OCI-LY7 (cell line): Measurements from ENCODE around the gene NSMCE1. TPM values are rescaled to one million over a fixed set of nuclear protein-coding genes. Genes with fewer than 3 reads are reported as not detected.

ENCODE experiments used
- BruUV-seq: library from RNA; stranded (reverse); fragments of 400-500 nt; replicated peaks from 2 replicates; lab custom pipeline; 2021; lab: Mats Ljungman, UMichigan
- CTCF ChIA-PET: fragments of 300-600 bp; sonication (Branson Sonifier 250); formaldehyde crosslinking; loops from one replicate; lab custom pipeline; 2022; ENCODE audit warnings: antibody characterized with exemption; ENCODE audit not compliant: unreplicated experiment; lab: Charles Lee
- POLR2A ChIA-PET: fragments of 300-600 bp; sonication (Branson Sonifier 250); formaldehyde crosslinking; loops from one replicate; lab custom pipeline; 2022; ENCODE audit warnings: antibody characterized with exemption; lab: Charles Lee
- DNase-seq: peaks from one replicate; pipeline ENCODE4 v3.0.0-alpha.2; 2015; ENCODE audit warnings: low spot score
- H2AFZ ChIP-seq: fragments of 200-600 bp; sonication (generic), shearing (Covaris generic); 2 replicates; pipeline ENCODE4 v1.6.1; 2014; ENCODE audit warnings: mild to moderate bottlenecking, antibody characterized with exemption, low read length, moderate library complexity
- H3K27ac ChIP-seq: fragments of 200-600 bp; sonication (generic); 2 replicates; pipeline ENCODE4 v1.5.1; 2014; ENCODE audit warnings: mixed run types, low read depth, mild to moderate bottlenecking, moderate library complexity, low read length, inconsistent platforms; ENCODE audit not compliant: poor library complexity, severe bottlenecking
- H3K36me3 ChIP-seq: fragments of 200-600 bp; sonication (generic); 2 replicates; pipeline ENCODE4 v1.6.1; 2014; ENCODE audit warnings: mild to moderate bottlenecking, antibody characterized with exemption, low read length, moderate library complexity, mixed read lengths; ENCODE audit not compliant: insufficient read depth
- H3K4me1 ChIP-seq: fragments of 200-600 bp; sonication (generic); 2 replicates; pipeline ENCODE4 v1.5.1; 2014; ENCODE audit warnings: mild to moderate bottlenecking, low read length; ENCODE audit not compliant: insufficient read depth, poor library complexity, severe bottlenecking
- H3K4me2 ChIP-seq: fragments of 200-600 bp; sonication (generic); 2 replicates; pipeline ENCODE4 v1.6.1; 2014; ENCODE audit warnings: mild to moderate bottlenecking, low read length
- H3K4me3 ChIP-seq: fragments of 200-600 bp; sonication (generic); 2 replicates; pipeline ENCODE4 v1.5.1; 2014; ENCODE audit warnings: mild to moderate bottlenecking, low read depth, low read length; ENCODE audit not compliant: poor library complexity, severe bottlenecking
- H3K79me2 ChIP-seq: fragments of 200-600 bp; sonication (generic); 2 replicates; pipeline ENCODE4 v1.6.1; 2016; ENCODE audit warnings: low read depth, mild to moderate bottlenecking, low read length, moderate library complexity, mixed read lengths; ENCODE audit not compliant: insufficient read depth
- H3K9me2 ChIP-seq: fragments of 200-600 bp; sonication (generic); 2 replicates; pipeline ENCODE4 v1.6.1; 2016; ENCODE audit warnings: mild to moderate bottlenecking, low read length, mixed read lengths; ENCODE audit not compliant: insufficient read depth
- H3K9me3 ChIP-seq: fragments of 200-600 bp; sonication (generic); 2 replicates; pipeline ENCODE4 v1.6.1; 2014; ENCODE audit warnings: mild to moderate bottlenecking, mixed run types, low read length, mixed read lengths
- H4K20me1 ChIP-seq: fragments of 200-600 bp; sonication (generic); 2 replicates; pipeline ENCODE4 v1.6.1; 2014; ENCODE audit warnings: mild to moderate bottlenecking, antibody characterized with exemption, low read length, moderate library complexity, mixed read lengths; ENCODE audit not compliant: insufficient read depth
- EZH2phosphoT487 ChIP-seq: fragments of 200-600 bp; sonication (generic); IDR thresholded peaks from 2 replicates; pipeline ENCODE4 v1.6.1; 2018; ENCODE audit warnings: low read depth, borderline replicate concordance, mild to moderate bottlenecking, mixed run types, antibody characterized with exemption, low read length, moderate library complexity, mixed read lengths
- intact Hi-C: fragments of 100-400 bp; cut with micrococcal nuclease; formaldehyde crosslinking; loops from one replicate; pipeline ENCODE4 v1.10.0; 2022; ENCODE audit not compliant: unreplicated experiment
- total RNA-seq, 2 experiments: library from RNA; depleted of rRNA in 1 of 2; stranded (reverse); fragments of >200 nt in 1 of 2; shearing (Covaris generic) in 1 of 2; gene quantifications; 2 replicates each; pipeline ENCODE4 v1.2.3, GENCODE V29; 2014 to 2022
- TF ChIP-seq, protein P1 (sequence below): fragments of 200-600 bp; sonication (generic); conservative IDR thresholded peaks from 2 replicates; pipeline ENCODE4 v1.5.1; 2014; ENCODE audit warnings: mild to moderate bottlenecking, antibody characterized with exemption, low read length, moderate library complexity, mixed read lengths

Gene NSMCE1
- total RNA-seq, 2 experiments from 2014 or later: 51.1 to 84.0 TPM

DNA sequence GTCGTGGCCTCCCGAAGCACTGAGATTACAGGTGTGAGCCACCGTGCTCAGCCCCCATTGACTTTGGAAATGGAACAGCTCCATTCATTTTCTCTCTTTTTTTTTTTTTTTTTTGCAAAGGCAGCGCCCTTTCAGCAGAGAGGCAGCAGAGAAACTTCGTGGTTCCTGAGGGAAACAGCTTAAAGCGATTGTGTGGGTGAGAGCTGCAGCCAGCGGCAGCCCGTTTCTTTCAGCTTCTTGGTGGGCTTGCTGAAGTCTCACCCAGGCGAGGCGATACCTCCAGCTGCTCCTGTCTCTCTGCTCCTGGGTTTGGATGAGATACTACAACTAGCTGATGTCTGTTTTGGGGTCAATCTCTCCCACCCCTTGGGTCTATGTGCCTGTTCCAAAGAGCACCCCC lies 57.5 kb downstream of the NSMCE1 start:
- no peak for TF ChIP-seq EZH2phosphoT487
- TF ChIP-seq, protein P1, sequence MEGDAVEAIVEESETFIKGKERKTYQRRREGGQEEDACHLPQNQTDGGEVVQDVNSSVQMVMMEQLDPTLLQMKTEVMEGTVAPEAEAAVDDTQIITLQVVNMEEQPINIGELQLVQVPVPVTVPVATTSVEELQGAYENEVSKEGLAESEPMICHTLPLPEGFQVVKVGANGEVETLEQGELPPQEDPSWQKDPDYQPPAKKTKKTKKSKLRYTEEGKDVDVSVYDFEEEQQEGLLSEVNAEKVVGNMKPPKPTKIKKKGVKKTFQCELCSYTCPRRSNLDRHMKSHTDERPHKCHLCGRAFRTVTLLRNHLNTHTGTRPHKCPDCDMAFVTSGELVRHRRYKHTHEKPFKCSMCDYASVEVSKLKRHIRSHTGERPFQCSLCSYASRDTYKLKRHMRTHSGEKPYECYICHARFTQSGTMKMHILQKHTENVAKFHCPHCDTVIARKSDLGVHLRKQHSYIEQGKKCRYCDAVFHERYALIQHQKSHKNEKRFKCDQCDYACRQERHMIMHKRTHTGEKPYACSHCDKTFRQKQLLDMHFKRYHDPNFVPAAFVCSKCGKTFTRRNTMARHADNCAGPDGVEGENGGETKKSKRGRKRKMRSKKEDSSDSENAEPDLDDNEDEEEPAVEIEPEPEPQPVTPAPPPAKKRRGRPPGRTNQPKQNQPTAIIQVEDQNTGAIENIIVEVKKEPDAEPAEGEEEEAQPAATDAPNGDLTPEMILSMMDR: no peak
- CTCF ChIA-PET: interaction anchor here (0.6 kb wide), 1 partner anchor 12 kb away, joined by 3 read pairs; no protein-coding TSS in a partner anchor
- Histone ChIP-seq H2AFZ (no peak overlapping the region), H3K27ac (no peak overlapping the region), H3K36me3 (peaks cover 28% of the 10 kb centered on the region), H3K4me2 (no peak overlapping the region), H3K9me2 (no peaks in the 10 kb centered on the region), H3K9me3 (no peaks in the 10 kb centered on the region), H3K4me1 (peaks cover 11% of the 10 kb centered on the region), H4K20me1 (no peaks in the 10 kb centered on the region), H3K79me2 (no peaks in the 10 kb centered on the region; the same call in 1 of the 2 replicates), H3K4me3 (no peak overlapping the region)
- intact Hi-C loops: no loop called here
- DNase-seq: no peak
- POLR2A ChIA-PET: no interaction called here
- BruUV-seq: no TSS peak

DNA sequence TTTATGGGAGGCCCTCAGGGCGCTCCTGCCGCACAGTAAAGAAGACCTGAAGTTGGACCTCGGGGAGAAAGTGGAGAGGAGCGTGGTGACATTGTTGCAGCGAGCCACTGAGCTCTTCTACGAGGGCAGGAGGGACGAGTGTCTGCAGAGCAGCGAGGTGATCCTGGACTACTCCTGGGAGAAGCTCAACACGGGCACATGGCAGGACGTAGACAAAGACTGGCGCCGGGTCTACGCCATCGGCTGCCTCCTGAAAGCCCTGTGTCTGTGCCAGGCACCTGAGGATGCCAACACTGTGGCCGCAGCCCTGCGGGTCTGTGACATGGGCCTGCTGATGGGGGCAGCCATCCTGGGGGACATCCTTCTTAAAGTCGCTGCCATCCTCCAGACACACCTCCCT lies 58.4 kb downstream of the NSMCE1 start:
- Histone ChIP-seq H2AFZ (no peak overlapping the region), H3K79me2 (peaks cover 2% of the 10 kb centered on the region; the same call in 1 of the 2 replicates), H3K9me3 (no peaks in the 10 kb centered on the region), H3K4me3 (no peak overlapping the region), H3K9me2 (no peaks in the 10 kb centered on the region), H3K36me3 (peaks cover 20% of the 10 kb centered on the region), H3K27ac (no peak overlapping the region), H4K20me1 (no peaks in the 10 kb centered on the region), H3K4me1 (peaks cover 19% of the 10 kb centered on the region), H3K4me2 (no peak overlapping the region)
- no peak for TF ChIP-seq EZH2phosphoT487
- TF ChIP-seq, protein P1: no peak
- ChIA-PET CTCF (no interaction called here), POLR2A (no interaction called here)
- no TSS peak for BruUV-seq
- intact Hi-C loops: no loop called here
- no peak for DNase-seq

DNA sequence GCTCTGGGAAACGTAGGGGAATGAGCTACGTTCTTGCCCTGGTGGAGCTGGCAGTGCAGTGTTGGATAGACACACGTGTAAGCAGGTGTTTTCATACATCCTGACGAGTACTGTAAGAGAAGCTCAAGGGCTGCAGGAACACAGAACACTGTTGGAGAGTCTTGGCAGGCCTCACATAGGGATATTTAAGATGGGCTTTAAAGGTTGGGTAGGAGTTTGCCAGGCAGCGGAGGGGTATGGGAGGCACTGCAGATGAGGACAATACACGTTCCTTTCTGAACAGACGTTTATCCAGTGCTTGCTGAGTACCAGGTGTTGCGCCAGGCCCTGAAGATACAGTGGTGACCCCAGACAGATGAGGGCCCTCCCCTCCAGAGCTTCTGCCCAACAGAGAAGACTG lies 59.0 kb downstream of the NSMCE1 start:
- BruUV-seq: no TSS peak

More for the DNA sequence above, 59.0 kb downstream of the NSMCE1 start:
- no peaks in the 10 kb centered on the region for H4K20me1 ChIP-seq
- TF ChIP-seq, protein P1: no peak
- TF ChIP-seq EZH2phosphoT487: no peak
- no peak overlapping the region for H3K27ac ChIP-seq
- H3K36me3 ChIP-seq: peaks cover 15% of the 10 kb centered on the region
- H3K4me3 ChIP-seq: no peak overlapping the region
- intact Hi-C loops: no loop called here
- H3K79me2 ChIP-seq: peaks cover 8% of the 10 kb centered on the region; the same call in 1 of the 2 replicates
- no peaks in the 10 kb centered on the region for H3K9me3 ChIP-seq
- POLR2A ChIA-PET: no interaction called here
- H3K4me1 ChIP-seq: peaks cover 25% of the 10 kb centered on the region
- CTCF ChIA-PET: no interaction called here
- H2AFZ ChIP-seq: no peak overlapping the region
- no peak overlapping the region for H3K4me2 ChIP-seq
- no peak for DNase-seq
- no peaks in the 10 kb centered on the region for H3K9me2 ChIP-seq
